ENCODE results near the gene PALM2AKAP2. TPM values are rescaled to one million over a fixed set of nuclear protein-coding genes. Genes with fewer than 3 reads are reported as not detected.

Gene PALM2AKAP2
- total and polyA plus RNA-seq, 2 donors (not counting 3 experiments of a cell fraction or from before 2014, with no cell fraction given), result 0.01 TPM; not detected in 1

DNA sequence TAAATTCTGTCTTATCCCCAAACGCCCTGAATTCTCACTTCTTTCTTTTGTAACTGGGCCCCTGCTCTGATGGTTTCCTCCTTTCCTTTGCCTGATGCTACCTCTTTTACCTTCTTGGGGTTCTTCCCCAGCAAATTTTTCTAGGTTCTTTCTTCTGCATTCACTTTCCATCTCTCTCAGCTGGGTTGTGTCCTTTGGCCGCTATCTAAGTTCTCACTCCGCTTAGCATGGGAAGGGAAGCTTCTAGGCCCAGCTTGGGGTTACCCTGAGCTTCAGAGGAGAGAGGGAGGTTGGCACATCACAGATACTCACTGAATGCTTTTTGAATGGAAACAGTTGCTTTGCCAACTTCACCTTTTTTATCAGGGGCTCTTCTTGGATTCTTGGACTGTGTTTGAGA, 17.0 kb downstream of the PALM2AKAP2 start:
- BruUV-seq (replicated peaks), result no TSS peak
- Histone ChIP-seq H3K9ac (replicated peaks; ENCODE audit: extremely low read depth, insufficient read depth, low read length) (no peak overlapping the region), H3K4me3 (replicated peaks in 1 of 3; ENCODE audit: insufficient read depth in 1 of 3, low read depth in 1 of 3, low read length in 3 of 3) (no peak overlapping the region), H3K9me1 (replicated peaks; ENCODE audit: control insufficient read depth, extremely low read depth, insufficient read depth, low read length) (no peaks in the 10 kb centered on the region), H3K27me3 (ENCODE audit: control insufficient read depth in 2 of 2, insufficient read depth in 2 of 2, low read length in 2 of 2) (peaks cover 2 to 9% of the 10 kb centered on the region in 2 experiments), H3K27ac (ENCODE audit: insufficient read depth, low read depth, low read length) (no peak overlapping the region), H3K79me2 (ENCODE audit: control insufficient read depth, insufficient read depth, low read length) (no peaks in the 10 kb centered on the region), H3K36me3 (ENCODE audit: control insufficient read depth in 2 of 2, extremely low read depth in 1 of 2, insufficient read depth in 2 of 2, low read length in 2 of 2) (no peaks in the 10 kb centered on the region), H2AFZ (ENCODE audit: low read depth, low read length) (no peak overlapping the region), H3K4me2 (ENCODE audit: insufficient read depth, low read length) (no peak overlapping the region), H4K20me1 (replicated peaks; ENCODE audit: control insufficient read depth, extremely low read depth, insufficient read depth, low read length) (no peaks in the 10 kb centered on the region), H3K9me3 (replicated peaks; ENCODE audit: control insufficient read depth, insufficient read depth, low read length) (no peaks in the 10 kb centered on the region), H3K4me1 (ENCODE audit: control insufficient read depth, extremely low read depth, insufficient read depth, low read length) (no peaks in the 10 kb centered on the region)
- TF ChIP-seq POLR2AphosphoS5 (IDR thresholded peaks at IDR 0.05; ENCODE audit: insufficient read depth, low read depth, low read length), result no peak
- no peak for TF ChIP-seq EZH2 (IDR thresholded peaks at IDR 0.05; ENCODE audit: borderline replicate concordance, low read depth, low read length, severe bottlenecking)
- TF ChIP-seq, protein P1, sequence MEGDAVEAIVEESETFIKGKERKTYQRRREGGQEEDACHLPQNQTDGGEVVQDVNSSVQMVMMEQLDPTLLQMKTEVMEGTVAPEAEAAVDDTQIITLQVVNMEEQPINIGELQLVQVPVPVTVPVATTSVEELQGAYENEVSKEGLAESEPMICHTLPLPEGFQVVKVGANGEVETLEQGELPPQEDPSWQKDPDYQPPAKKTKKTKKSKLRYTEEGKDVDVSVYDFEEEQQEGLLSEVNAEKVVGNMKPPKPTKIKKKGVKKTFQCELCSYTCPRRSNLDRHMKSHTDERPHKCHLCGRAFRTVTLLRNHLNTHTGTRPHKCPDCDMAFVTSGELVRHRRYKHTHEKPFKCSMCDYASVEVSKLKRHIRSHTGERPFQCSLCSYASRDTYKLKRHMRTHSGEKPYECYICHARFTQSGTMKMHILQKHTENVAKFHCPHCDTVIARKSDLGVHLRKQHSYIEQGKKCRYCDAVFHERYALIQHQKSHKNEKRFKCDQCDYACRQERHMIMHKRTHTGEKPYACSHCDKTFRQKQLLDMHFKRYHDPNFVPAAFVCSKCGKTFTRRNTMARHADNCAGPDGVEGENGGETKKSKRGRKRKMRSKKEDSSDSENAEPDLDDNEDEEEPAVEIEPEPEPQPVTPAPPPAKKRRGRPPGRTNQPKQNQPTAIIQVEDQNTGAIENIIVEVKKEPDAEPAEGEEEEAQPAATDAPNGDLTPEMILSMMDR (IDR thresholded peaks at IDR 0.05; ENCODE audit: extremely low read depth in 1 of 2, insufficient read depth in 1 of 2, low read depth in 1 of 2, low read length in 2 of 2), result no peak
- dilution Hi-C loops (cut with MboI; ENCODE audit: extremely low pct_ligation_motif_present, low sequenced_read_pairs), result no loop called here
- FAIRE-seq (no peak), DNase-seq (ENCODE audit: low read depth, low spot score) (no peak)
- intact Hi-C loops (cut with micrococcal nuclease), result no loop called here
- ChIA-PET POLR2A (no interaction called here), CTCF (no interaction called here)

- no peak for FAIRE-seq
Measured at GRCh38 chr9:109797509-109797908, 17.5 kb downstream of the PALM2AKAP2 start.

More at GRCh38 chr9:109797509-109797908, 17.5 kb downstream of the PALM2AKAP2 start:
- H3K4me1 ChIP-seq (ENCODE audit: control insufficient read depth, extremely low read depth, insufficient read depth, low read length), result no peaks in the 10 kb centered on the region
- no peak overlapping the region for H2AFZ ChIP-seq (ENCODE audit: low read depth, low read length)
- peaks cover 2 to 9% of the 10 kb centered on the region in 2 experiments for H3K27me3 ChIP-seq (ENCODE audit: control insufficient read depth in 2 of 2, insufficient read depth in 2 of 2, low read length in 2 of 2)
- H3K4me2 ChIP-seq (ENCODE audit: insufficient read depth, low read length), result no peak overlapping the region
- intact Hi-C loops (cut with micrococcal nuclease), result no loop called here
- no peak for TF ChIP-seq GATA2 (IDR thresholded peaks at IDR 0.05; ENCODE audit: insufficient read depth, insufficient read length, low read depth, low read length)
- TF ChIP-seq, protein P1 (IDR thresholded peaks at IDR 0.05; ENCODE audit: extremely low read depth in 1 of 2, insufficient read depth in 1 of 2, low read depth in 1 of 2, low read length in 2 of 2), result no peak
- no peak for TF ChIP-seq MYC (IDR thresholded peaks at IDR 0.05; ENCODE audit: low read depth, low read length)
- no peak for TF ChIP-seq JUN (IDR thresholded peaks at IDR 0.05; ENCODE audit: borderline replicate concordance, insufficient read depth, insufficient read length, low read depth)
- no peak for TF ChIP-seq FOS (IDR thresholded peaks at IDR 0.05; ENCODE audit: borderline replicate concordance, insufficient read depth, low read length)
- TF ChIP-seq POLR2AphosphoS5 (IDR thresholded peaks at IDR 0.05; ENCODE audit: insufficient read depth, low read depth, low read length), result no peak
- no peak for TF ChIP-seq POLR2A (IDR thresholded peaks at IDR 0.05; ENCODE audit: low read depth, low read length)
- no peak for TF ChIP-seq MAX (IDR thresholded peaks at IDR 0.05; ENCODE audit: insufficient read depth, insufficient read length)
- no peak for TF ChIP-seq EZH2 (IDR thresholded peaks at IDR 0.05; ENCODE audit: borderline replicate concordance, low read depth, low read length, severe bottlenecking)
- no TSS peak for BruUV-seq (replicated peaks)
- POLR2A ChIA-PET, result no interaction called here
- no peak overlapping the region for H3K9ac ChIP-seq (replicated peaks; ENCODE audit: extremely low read depth, insufficient read depth, low read length)
- CTCF ChIA-PET, result no interaction called here
- no peak overlapping the region for H3K27ac ChIP-seq (ENCODE audit: insufficient read depth, low read depth, low read length)
- no peaks in the 10 kb centered on the region for H3K9me3 ChIP-seq (replicated peaks; ENCODE audit: control insufficient read depth, insufficient read depth, low read length)
- H3K36me3 ChIP-seq (ENCODE audit: control insufficient read depth in 2 of 2, extremely low read depth in 1 of 2, insufficient read depth in 2 of 2, low read length in 2 of 2), result no peaks in the 10 kb centered on the region
- DNase-seq (ENCODE audit: low read depth, low spot score), result no peak
- no peaks in the 10 kb centered on the region for H4K20me1 ChIP-seq (replicated peaks; ENCODE audit: control insufficient read depth, extremely low read depth, insufficient read depth, low read length)
- H3K4me3 ChIP-seq (replicated peaks in 1 of 3; ENCODE audit: insufficient read depth in 1 of 3, low read depth in 1 of 3, low read length in 3 of 3), result no peak overlapping the region
- no peaks in the 10 kb centered on the region for H3K9me1 ChIP-seq (replicated peaks; ENCODE audit: control insufficient read depth, extremely low read depth, insufficient read depth, low read length)
- no peaks in the 10 kb centered on the region for H3K79me2 ChIP-seq (ENCODE audit: control insufficient read depth, insufficient read depth, low read length)
- dilution Hi-C loops (cut with MboI; ENCODE audit: extremely low pct_ligation_motif_present, low sequenced_read_pairs), result no loop called here
